IPS DF 19.7 (cell line): Measurements from ENCODE around the gene SH2D1A.

Experiments
- DNase-seq: peaks from one replicate; pipeline ENCODE4 v3.0.0-alpha.2; 2013; ENCODE audit warnings: low read depth, low spot score

The SH2D1A gene

DNA sequence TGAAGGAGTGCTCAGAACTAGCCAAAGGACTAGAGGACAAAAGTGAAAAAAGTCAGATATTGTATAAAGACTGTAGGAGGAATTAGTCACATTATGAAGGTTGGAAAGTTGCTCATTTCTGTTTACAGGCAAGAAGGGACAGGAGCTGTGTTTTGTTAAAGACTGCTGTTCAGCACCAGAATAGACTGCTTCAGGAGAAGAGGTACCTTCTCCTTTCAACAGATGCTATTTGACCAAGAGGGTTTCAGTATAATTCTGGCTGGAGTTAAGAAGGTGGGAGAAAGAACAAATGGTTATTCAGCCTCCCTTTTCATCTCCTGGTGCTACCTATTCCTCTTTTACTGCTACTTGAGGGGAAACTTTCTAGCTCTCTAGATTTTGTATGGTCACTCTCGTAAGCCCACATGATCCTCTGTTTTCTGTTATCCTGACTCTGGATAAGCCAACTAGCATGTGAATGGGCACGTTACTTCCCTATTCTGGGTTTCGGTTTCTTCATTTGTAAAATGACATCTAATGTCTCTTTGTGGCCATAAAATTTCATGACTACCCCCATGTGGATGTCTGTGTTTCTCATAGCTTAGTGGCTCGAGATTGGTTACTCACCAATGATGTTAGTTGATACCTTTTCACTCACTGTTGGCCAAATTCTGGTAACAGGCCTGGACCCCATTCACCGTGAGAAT, 68.9 kb downstream of the SH2D1A start:
- DNase-seq: no peak

DNA sequence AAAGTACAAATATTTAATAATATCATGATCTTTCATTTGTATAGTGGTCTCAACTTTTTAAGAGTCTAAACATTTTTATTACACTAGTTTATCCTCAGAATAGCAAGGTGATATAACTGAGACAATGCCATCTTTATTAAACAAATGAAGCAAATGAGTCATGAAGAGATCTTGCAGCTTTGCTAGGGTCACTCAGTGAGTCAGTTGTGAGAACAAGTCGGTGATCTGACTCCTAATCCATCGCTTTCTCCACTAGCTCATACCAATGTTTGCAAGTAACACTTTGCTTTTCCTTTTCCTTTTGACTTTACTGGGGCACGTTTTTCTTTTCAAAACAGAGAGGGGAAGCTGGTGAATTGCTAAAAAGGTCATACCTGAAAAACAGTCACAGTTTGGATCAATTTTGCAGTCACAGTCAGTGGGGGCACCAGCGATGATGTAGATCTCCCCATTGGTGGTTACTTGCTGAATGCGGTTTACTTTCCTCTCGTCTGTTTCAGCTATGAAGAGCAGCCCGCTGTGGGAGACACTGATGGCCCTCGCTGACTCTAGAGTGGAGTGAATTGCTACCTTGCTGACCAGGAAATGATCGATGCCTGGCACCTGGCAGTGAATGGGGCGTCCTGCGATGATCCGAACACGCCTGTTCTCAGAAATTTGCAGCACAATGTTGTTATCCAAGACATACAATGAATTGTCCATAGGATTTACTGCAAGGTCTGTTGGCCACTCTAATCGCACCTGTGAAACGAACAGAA, 75.7 kb downstream of the SH2D1A start:
- no peak for DNase-seq
